Calu3 (cell line): ENCODE measurements around the gene TNS1. TPM values are rescaled to one million over a fixed set of nuclear protein-coding genes. Genes with fewer than 3 reads are reported as not detected.
A peak's percentile ranks its signal among the peaks of the same experiment; 100 is the strongest.

Source experiments
- BruUV-seq: library from RNA; stranded (reverse); fragments of 400-500 nt; replicated peaks from 2 replicates; lab custom pipeline; 2021; lab: Mats Ljungman, UMichigan
- CTCF ChIA-PET: fragments of 300-600 bp; sonication (Branson Sonifier 250); formaldehyde crosslinking; loops from one replicate; lab custom pipeline; 2022; ENCODE audit warnings: antibody characterized with exemption; lab: Charles Lee
- DNase-seq: peaks from one replicate; pipeline ENCODE4 v3.0.0; 2022
- H3K27ac Mint-ChIP-seq: one replicate; pipeline ENCODE4 v1.8.0; 2022; ENCODE audit warnings: mixed read lengths; ENCODE audit not compliant: unreplicated experiment
- H3K27me3 Mint-ChIP-seq: one replicate; pipeline ENCODE4 v1.8.0; 2022; ENCODE audit warnings: mixed read lengths; ENCODE audit not compliant: unreplicated experiment
- H3K36me3 Mint-ChIP-seq: one replicate; pipeline ENCODE4 v1.8.0; 2022; ENCODE audit warnings: mild to moderate bottlenecking, moderate library complexity, mixed read lengths; ENCODE audit not compliant: insufficient read depth, unreplicated experiment
- H3K4me1 Mint-ChIP-seq: one replicate; pipeline ENCODE4 v1.8.0; 2022; ENCODE audit warnings: mild to moderate bottlenecking, low read depth, mixed read lengths; ENCODE audit not compliant: unreplicated experiment
- H3K4me3 Mint-ChIP-seq: one replicate; pipeline ENCODE4 v1.8.0; 2022; ENCODE audit warnings: mild to moderate bottlenecking, low read depth, moderate library complexity, mixed read lengths; ENCODE audit not compliant: unreplicated experiment
- H3K9me3 Mint-ChIP-seq: one replicate; pipeline ENCODE4 v1.8.0; 2022; ENCODE audit warnings: low read depth, mixed read lengths; ENCODE audit not compliant: unreplicated experiment
- intact Hi-C: fragments of 100-400 bp; cut with micrococcal nuclease; formaldehyde crosslinking; loops from one replicate; pipeline ENCODE4 v1.10.0; 2022; ENCODE audit not compliant: unreplicated experiment
- total RNA-seq: library from RNA; stranded (reverse); gene quantifications from 2 replicates; pipeline ENCODE4 v1.2.3, GENCODE V29; 2022
- TF ChIP-seq, protein P1 (sequence below): fragments of 200-600 bp; IDR thresholded peaks from one replicate; pipeline ENCODE4 v1.8.0; 2022; ENCODE audit warnings: antibody characterized with exemption; ENCODE audit not compliant: unreplicated experiment

The TNS1 gene
- total RNA-seq, 1 experiment from 2014 or later: 2.2 TPM

DNA sequence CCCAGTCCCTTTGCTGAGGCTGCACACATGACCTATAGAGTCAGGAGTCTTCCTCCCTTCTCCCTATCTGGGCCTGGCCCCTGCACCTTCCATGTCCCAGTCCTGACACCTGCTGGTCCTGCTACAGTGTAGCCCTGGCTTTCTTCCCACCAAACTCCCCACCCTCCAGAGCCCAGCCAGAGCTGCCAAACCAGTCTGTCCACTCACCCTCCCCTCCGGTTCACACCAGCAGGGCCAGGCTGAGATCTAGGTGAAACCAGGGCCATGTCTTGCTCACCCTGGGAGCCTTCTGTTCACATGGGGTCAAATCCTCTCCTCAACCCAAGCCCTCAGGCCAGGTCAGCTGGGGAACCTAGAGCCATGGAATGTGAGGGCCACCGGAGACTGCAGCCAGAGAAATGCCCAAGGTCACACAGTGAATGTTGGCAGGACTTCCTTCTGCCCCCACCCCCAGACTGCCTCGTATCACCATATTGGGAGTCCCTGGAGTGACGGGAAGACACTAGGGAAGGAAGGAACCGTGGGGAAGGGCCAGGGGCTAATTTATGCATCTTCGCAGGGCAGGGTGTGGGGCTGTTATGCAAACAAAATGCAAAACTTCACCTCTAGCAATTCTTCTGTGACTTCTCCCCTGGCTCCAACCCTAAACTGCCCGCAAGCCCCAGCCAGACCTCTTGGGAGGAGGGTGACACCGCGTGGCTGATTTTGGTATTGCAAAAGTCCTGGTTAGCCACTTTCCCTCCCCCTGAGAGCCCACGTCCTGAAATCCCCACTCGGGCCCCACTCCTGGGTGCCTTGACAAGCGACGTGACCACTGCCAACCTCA is 14.6 kb downstream of the TNS1 start:
- peaks cover 29% of the 10 kb centered on the region for H3K4me1 Mint-ChIP-seq
- H3K27ac Mint-ChIP-seq: peak overlapping the region; percentile 63
- CTCF ChIA-PET: interaction anchor here (0.5 to 3.2 kb wide), 7 partner anchors 18 to 1615 kb away, joined by 3 to 15 read pairs (median 3); no protein-coding TSS in a partner anchor
- DNase-seq: peak; percentile 94
- H3K9me3 Mint-ChIP-seq: no peaks in the 10 kb centered on the region
- H3K27me3 Mint-ChIP-seq: peaks cover 19% of the 10 kb centered on the region
- intact Hi-C loops: loop anchor here (1.0 to 5.0 kb wide), 4 partner anchors 44 to 203 kb away; no protein-coding TSS in a partner anchor
- peaks cover 10% of the 10 kb centered on the region for H3K36me3 Mint-ChIP-seq
- H3K4me3 Mint-ChIP-seq: peak overlapping the region; percentile 51
- TF ChIP-seq, protein P1, sequence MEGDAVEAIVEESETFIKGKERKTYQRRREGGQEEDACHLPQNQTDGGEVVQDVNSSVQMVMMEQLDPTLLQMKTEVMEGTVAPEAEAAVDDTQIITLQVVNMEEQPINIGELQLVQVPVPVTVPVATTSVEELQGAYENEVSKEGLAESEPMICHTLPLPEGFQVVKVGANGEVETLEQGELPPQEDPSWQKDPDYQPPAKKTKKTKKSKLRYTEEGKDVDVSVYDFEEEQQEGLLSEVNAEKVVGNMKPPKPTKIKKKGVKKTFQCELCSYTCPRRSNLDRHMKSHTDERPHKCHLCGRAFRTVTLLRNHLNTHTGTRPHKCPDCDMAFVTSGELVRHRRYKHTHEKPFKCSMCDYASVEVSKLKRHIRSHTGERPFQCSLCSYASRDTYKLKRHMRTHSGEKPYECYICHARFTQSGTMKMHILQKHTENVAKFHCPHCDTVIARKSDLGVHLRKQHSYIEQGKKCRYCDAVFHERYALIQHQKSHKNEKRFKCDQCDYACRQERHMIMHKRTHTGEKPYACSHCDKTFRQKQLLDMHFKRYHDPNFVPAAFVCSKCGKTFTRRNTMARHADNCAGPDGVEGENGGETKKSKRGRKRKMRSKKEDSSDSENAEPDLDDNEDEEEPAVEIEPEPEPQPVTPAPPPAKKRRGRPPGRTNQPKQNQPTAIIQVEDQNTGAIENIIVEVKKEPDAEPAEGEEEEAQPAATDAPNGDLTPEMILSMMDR: peak; percentile 81
- no TSS peak for BruUV-seq

DNA sequence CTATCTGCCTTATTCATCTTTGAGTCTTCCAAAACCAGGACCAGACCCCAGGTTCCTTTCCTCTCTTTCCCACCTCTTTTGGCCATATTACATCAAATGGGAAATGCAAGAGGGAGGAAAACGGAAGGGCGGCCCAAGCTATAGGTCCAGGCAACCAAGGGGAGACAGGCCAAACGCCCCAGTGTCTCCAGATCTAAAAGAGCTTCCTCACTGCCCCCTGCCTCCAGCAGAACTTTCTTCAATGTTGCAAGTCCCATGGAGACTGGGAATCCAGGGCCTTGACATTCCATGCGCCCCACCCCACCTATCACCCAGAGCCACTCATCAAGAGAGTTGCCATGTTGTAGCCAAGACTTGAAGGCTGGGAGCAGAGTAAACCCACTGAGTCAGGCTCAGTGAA is 15.4 kb downstream of the TNS1 start:
- peaks cover 10% of the 10 kb centered on the region for H3K36me3 Mint-ChIP-seq
- intact Hi-C loops: loop anchor here (5.0 kb wide), 2 partner anchors 45 to 90 kb away; no protein-coding TSS in a partner anchor
- no peak overlapping the region for H3K4me3 Mint-ChIP-seq
- peaks cover 11% of the 10 kb centered on the region for H3K27me3 Mint-ChIP-seq
- H3K9me3 Mint-ChIP-seq: no peaks in the 10 kb centered on the region
- peaks cover 20% of the 10 kb centered on the region for H3K4me1 Mint-ChIP-seq
- CTCF ChIA-PET: interaction anchor here (0.9 to 3.2 kb wide), 4 partner anchors 44 to 205 kb away, joined by 3 to 15 read pairs (median 4); no protein-coding TSS in a partner anchor
- no peak for DNase-seq
- no TSS peak for BruUV-seq
- H3K27ac Mint-ChIP-seq: no peak overlapping the region
- TF ChIP-seq, protein P1: no peak

DNA sequence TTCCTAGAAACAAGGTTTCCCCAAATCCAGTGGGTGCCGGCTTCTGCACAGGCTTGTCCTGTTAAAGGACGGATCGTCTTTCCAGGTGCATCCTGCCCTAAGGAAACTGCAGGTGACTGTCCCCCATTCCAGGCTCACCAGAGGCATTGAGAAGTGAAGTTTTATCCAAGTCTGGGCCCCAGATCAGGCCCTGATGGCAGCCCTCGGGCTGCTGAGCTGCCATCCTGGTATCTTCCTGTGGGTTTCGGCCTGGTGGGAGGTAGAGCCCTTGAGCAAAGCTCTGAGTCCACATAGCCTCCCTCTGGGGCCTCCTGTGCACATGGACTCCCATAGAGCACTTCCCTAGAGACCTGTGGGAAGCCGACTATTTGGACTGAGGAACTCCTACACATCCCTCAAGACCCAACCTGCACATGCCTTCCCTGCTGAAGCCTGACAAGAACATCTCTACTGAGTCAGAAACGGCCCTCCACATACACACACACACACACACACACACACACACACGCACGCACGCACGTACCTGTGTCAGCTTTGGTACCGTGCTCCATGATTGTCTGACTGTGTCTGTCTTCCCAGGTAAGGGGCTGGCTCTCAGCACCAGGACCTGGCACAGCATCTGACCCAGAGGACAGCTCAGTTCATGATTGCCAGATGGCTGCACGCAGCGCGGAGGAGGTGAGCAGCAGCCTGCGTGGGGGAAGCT is 16.4 kb downstream of the TNS1 start:
- Mint-ChIP-seq H3K4me1 (peaks cover 16% of the 10 kb centered on the region), H3K27me3 (peaks cover 7% of the 10 kb centered on the region), H3K4me3 (no peak overlapping the region), H3K36me3 (peaks cover 10% of the 10 kb centered on the region), H3K9me3 (no peaks in the 10 kb centered on the region), H3K27ac (no peak overlapping the region)
- intact Hi-C loops: loop anchor here (5.0 kb wide), 2 partner anchors 46 to 89 kb away; no protein-coding TSS in a partner anchor
- no peak for DNase-seq
- CTCF ChIA-PET: interaction anchor here (0.6 to 3.2 kb wide), 3 partner anchors 201 to 943 kb away, joined by 3 to 15 read pairs (median 5); no protein-coding TSS in a partner anchor
- no TSS peak for BruUV-seq
- TF ChIP-seq, protein P1: no peak

DNA sequence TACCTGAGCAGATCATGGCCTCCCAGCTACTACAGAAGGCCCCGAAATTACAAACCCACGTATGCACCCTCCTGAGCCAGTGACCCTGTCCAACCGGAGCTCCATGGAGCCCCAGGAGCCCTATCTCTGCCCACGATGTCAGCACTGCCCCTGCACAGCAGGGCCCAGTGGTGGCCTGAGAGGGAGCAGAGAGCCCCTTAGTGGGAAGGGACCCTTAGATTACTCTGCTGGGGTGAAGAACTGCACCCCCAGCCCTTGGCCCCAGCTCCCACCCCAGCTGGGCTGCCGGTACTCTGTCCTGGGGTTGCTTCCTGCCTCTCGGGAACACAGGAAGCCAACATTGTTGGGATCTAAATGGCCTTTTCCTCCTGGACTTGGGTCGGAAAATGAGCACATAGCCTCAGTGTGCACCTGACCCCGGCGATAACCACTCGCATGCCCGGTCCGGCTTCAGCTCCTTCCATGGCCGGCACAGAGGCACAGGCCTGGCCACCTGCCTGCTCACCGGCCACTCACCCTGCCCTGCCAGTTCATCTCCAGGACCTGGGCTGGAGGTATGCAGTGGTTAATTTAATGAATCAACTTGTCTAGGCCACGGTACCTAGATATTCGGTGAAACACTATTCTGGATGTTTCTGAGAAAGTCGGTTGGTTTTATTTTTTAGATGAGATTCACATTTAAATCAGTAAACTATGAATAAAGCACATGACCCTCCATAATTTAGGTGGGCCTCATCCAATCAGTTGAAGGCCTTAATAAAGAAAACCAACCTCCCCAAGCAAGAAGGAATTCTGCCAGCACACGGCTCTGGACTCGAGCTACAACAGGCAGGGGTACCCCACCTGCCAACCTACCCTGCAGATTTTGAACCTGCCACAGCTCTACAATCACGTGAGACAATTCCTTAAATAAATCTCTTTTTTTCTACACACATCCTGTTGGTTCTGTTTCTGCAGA is 19.2 kb downstream of the TNS1 start:
- peaks cover 35% of the 10 kb centered on the region for H3K27me3 Mint-ChIP-seq

More for the DNA sequence above, 19.2 kb downstream of the TNS1 start:
- Mint-ChIP-seq H3K9me3 (no peaks in the 10 kb centered on the region), H3K4me1 (peaks cover 14% of the 10 kb centered on the region), H3K27ac (no peak overlapping the region), H3K36me3 (peaks cover 7% of the 10 kb centered on the region), H3K4me3 (no peak overlapping the region)
- CTCF ChIA-PET: no interaction called here
- TF ChIP-seq, protein P1: no peak
- no peak for DNase-seq
- no TSS peak for BruUV-seq
- intact Hi-C loops: no loop called here
